COR-L47 (cell line): ENCODE results near the gene CPXM1.

Source experiments
- DNase-seq: peaks from one replicate; lab custom pipeline; 2025; lab: John Stamatoyannopoulos, UW

Gene CPXM1

DNA sequence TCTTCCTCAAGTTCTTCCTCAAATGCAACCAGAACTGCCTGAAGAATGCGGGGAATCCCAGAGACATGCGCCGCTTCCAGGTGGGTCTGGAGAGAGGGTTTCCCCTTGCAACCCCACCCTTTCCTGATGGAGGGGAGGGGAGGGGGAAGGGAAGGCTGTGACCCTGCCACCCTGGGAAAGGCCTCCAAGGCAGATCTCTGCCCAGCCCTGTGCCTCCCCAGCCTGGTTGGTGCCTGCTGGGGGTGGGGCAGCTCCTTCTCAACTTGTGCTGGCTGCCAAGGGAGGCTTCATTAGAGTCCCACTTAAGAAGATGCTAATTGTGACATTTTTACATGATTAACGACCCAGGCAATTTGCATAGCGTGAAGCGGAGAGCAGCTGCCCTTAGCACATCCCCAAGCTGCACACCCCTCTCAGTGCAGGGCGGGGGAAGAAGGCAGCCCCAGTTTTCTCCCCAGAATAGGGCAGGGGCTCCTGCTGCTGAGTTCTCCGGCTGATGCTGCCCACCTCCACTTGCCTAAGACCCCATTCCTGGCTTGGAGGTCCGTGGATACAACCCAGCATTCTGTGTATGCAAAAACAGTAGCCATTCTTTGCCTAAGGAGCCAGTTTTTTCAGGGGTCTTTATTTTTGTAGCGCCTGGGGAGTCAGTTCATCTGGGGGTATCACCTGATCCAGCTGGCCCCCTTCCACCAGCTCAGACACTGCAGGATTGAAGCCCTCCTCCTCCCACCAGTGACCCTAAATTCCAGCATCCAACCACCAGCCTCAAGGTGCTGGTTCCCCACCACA lies 51.7 kb downstream of the CPXM1 start:
- peak; percentile 8 for DNase-seq

GRCh38 chr20:2747676-2748235 lies 52.7 kb downstream of the CPXM1 start:
- DNase-seq, result no peak

- DNase-seq, result no peak
Observed at GRCh38 chr20:2746636-2747265, 53.7 kb downstream of the CPXM1 start.

DNA sequence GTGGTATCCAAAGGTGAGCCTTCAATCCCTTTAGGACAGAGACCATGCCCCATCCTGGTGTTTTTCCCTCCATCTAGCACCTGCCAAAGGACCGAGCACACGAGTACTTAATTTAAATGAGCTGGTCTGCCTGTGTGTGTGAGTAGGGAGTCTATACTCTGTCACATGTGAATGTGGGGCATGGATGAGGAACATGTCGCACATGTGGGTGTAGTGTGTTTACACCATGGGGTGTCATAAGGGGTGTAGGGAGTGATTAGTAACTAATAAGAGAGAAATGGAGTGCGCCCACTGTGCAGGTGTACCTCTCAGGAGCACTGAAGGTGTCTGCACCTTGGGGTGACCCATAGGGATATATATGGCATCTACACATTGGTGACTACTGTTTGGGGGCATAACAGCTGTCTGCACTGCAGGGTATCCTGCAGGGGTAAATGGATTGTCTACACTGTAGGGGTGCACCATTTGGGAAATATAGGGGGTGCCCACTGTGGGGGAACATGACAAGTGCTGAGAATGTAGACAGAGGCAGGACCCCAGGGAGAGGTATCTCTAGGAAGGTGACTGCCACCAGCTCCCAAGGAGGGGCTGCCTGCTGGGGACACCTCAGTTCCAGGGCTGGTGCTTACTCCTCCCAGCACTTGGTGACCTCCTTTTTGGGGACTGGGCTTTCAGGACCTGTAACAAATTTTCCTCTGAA lies 54.3 kb downstream of the CPXM1 start:
- no peak for DNase-seq

DNA sequence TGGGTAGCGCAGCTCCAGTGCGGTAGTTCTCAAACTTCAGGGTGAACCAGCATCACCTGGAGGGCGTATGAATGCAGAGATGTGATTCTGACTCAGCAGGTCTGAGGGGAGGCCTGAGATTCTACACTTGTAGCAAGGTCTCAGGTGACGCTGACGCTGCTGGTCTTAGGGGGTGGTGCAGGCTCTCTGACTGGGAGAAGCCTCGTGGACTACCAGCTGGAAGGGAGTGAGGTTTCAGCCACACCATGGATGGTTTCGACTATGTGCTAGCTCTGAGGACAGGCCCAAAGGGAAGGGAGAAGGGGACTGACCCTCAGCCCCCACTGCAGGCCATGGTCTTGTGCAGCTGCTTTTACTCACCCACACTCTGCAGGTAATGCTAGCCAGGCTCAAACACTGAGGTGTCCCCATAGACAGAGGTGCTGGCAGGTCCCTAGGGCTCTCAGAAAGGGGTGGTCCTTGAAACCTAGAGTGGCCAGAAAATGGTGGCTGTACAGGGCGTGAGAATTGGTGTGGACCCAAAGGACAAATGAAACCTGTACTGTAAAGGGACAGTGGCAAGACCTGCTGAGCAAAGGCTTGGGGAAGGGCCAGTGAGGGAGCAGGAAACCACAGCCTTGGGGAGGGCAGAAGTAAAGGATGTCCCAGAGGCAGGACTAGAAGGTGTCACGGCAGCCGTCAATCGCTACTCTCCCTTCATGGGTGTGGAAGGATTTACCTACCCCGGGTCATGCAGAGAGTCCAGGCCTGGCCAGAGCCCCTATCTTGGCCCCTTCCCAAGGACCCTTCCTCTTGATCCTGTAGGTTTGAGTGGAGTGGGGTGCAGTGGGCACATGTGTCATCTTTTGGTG lies 55.1 kb downstream of the CPXM1 start:
- no peak for DNase-seq
